Upper lobe of left lung (tissue), 6 donors: ENCODE results near the gene CYLD. TPM values are rescaled to one million over a fixed set of nuclear protein-coding genes. Genes with fewer than 3 reads are reported as not detected.

Source experiments
- ATAC-seq, 2 donors: fragments of 200-7000 bp; cut with Tn5 transposase; one replicate each; pipeline ENCODE4 v1.9.1; 2022; ENCODE audit warnings: mild to moderate bottlenecking in 2 of 2, moderate library complexity in 2 of 2; ENCODE audit not compliant: low FRiP score in 2 of 2
- DNase-seq, 2 donors: peaks; one replicate each; pipeline ENCODE4 v3.0.0-alpha.2; 2019 to 2020
- H3K27ac ChIP-seq, 4 donors: fragments of 200-600 bp; sonication (generic); one replicate each; pipeline ENCODE4 v1.5.1; 2016 to 2019
- H3K27me3 ChIP-seq, 4 donors: fragments of 200-600 bp; sonication (generic); one replicate each; pipeline ENCODE4 v1.5.1; 2017 to 2019
- H3K36me3 ChIP-seq, 4 donors: fragments of 200-600 bp; sonication (generic); one replicate each; pipeline ENCODE4 v1.5.1; 2016 to 2019
- H3K4me1 ChIP-seq, 4 donors: fragments of 200-600 bp; sonication (generic); one replicate each; pipeline ENCODE4 v1.5.1; 2018 to 2019
- H3K4me3 ChIP-seq, 4 donors: fragments of 200-600 bp; sonication (generic); one replicate each; pipeline ENCODE4 v1.5.1; 2017 to 2019; ENCODE audit warnings: mild to moderate bottlenecking in 2 of 4, moderate library complexity in 1 of 4
- H3K9me3 ChIP-seq, 4 donors: fragments of 200-600 bp; sonication (generic); one replicate each; pipeline ENCODE4 v1.5.1; 2018 to 2019
- EP300 ChIP-seq, 4 donors: sonication (generic); formaldehyde crosslinking; IDR thresholded peaks; one replicate each; pipeline ENCODE4 v1.5.1; 2017; ENCODE audit warnings: antibody characterized with exemption in 4 of 4, control low read depth in 2 of 4
- POLR2A ChIP-seq, 4 donors: fragments of 450-650 bp; IDR thresholded peaks; one replicate each; pipeline ENCODE4 v1.5.1; 2016 to 2017; ENCODE audit warnings: antibody characterized with exemption in 4 of 4, mild to moderate bottlenecking in 2 of 4
- POLR2AphosphoS5 ChIP-seq, 2 donors: sonication (generic); formaldehyde crosslinking; IDR thresholded peaks; one replicate each; pipeline ENCODE4 v1.5.1; 2017; ENCODE audit warnings: antibody characterized with exemption in 2 of 2
- WGBS, 2 donors: methylation state at CpG; one replicate each; pipeline ENCODE4 v1.1.5; 2017 to 2018; 5-methylcytosine and 5-hydroxymethylcytosine counted together
- total RNA-seq, 6 donors: library from RNA; depleted of rRNA in 4 of 6; stranded (reverse); fragments of >200 nt in 4 of 6; gene quantifications; one replicate each; pipeline versions ENCODE4 v1.1.0 to v1.2.1, GENCODE V29; 2016 to 2021
- TF ChIP-seq, protein P1 (sequence below), 6 experiments: fragments of 450-650 bp in 4 of 6; fragments of 200-600 bp in 2 of 6; sonication (generic) in 2 of 6; IDR thresholded peaks; one replicate each; pipeline ENCODE4 v1.5.1; 2016 to 2019; ENCODE audit warnings: antibody characterized with exemption in 6 of 6
- donor health status: DM: no; HTN: no; CAD: no; lungs with moderate emphysema.
- donor health status: DM: no; HTN: yes; CAD: no; lungs with severe emphysema.

The CYLD gene
- total RNA-seq, 6 donors from 2014 or later: 25.5 to 72.1 (median 46.1) TPM

- H3K9me3 ChIP-seq: no peaks in the 10 kb centered on the region
- DNase-seq (peak in 1 of 2 donors; percentile 68), ATAC-seq (no peak)
- WGBS, 2 donors: 96 to 97% methylated on average over 9 to 14 of the region's 21 CpGs
- H3K27me3 ChIP-seq: no peaks in the 10 kb centered on the region
- H3K36me3 ChIP-seq: peaks cover 0 to 18% (median 3%) of the 10 kb centered on the region in 4 donors
- H3K4me1 ChIP-seq: peaks cover 17 to 40% (median 28%) of the 10 kb centered on the region in 4 donors
- H3K4me3 ChIP-seq: no peak overlapping the region
- H3K27ac ChIP-seq: no peak overlapping the region
- no peak for TF ChIP-seq POLR2AphosphoS5 (IDR thresholded peaks at IDR 0.05)
Measured at GRCh38 chr16:50711040-50711439, 30.8 kb upstream of the CYLD start.

GRCh38 chr16:50711862-50712559 is 29.9 kb upstream of the CYLD start:
- no peak for ATAC-seq
- Histone ChIP-seq H3K9me3 (no peaks in the 10 kb centered on the region), H3K27me3 (no peaks in the 10 kb centered on the region)

GRCh38 chr16:50712560-50712898 is 29.4 kb upstream of the CYLD start:
- 56 to 90% methylated on average over 3 of the region's 3 CpGs for WGBS, 2 donors
- Histone ChIP-seq H3K27me3 (no peaks in the 10 kb centered on the region), H3K9me3 (no peaks in the 10 kb centered on the region), H3K4me3 (no peak overlapping the region), H3K4me1 (peaks cover 17 to 40% (median 28%) of the 10 kb centered on the region in 4 donors), H3K27ac (no peak overlapping the region), H3K36me3 (peaks cover 0 to 18% (median 3%) of the 10 kb centered on the region in 4 donors)
- DNase-seq (no peak), ATAC-seq (no peak)
- TF ChIP-seq POLR2A (IDR thresholded peaks at IDR 0.05): no peak
- TF ChIP-seq POLR2AphosphoS5 (IDR thresholded peaks at IDR 0.05): no peak
- TF ChIP-seq EP300 (IDR thresholded peaks at IDR 0.05): no peak
- TF ChIP-seq, protein P1, sequence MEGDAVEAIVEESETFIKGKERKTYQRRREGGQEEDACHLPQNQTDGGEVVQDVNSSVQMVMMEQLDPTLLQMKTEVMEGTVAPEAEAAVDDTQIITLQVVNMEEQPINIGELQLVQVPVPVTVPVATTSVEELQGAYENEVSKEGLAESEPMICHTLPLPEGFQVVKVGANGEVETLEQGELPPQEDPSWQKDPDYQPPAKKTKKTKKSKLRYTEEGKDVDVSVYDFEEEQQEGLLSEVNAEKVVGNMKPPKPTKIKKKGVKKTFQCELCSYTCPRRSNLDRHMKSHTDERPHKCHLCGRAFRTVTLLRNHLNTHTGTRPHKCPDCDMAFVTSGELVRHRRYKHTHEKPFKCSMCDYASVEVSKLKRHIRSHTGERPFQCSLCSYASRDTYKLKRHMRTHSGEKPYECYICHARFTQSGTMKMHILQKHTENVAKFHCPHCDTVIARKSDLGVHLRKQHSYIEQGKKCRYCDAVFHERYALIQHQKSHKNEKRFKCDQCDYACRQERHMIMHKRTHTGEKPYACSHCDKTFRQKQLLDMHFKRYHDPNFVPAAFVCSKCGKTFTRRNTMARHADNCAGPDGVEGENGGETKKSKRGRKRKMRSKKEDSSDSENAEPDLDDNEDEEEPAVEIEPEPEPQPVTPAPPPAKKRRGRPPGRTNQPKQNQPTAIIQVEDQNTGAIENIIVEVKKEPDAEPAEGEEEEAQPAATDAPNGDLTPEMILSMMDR (IDR thresholded peaks at IDR 0.05): no peak

More at GRCh38 chr16:50711862-50712559, 29.9 kb upstream of the CYLD start:
- 85 to 87% methylated on average over 4 to 20 of the region's 25 CpGs for WGBS, 2 donors
- peak in 1 of 2 donors; percentile 76 for DNase-seq
- Histone ChIP-seq H3K27ac (no peak overlapping the region), H3K36me3 (peaks cover 0 to 18% (median 3%) of the 10 kb centered on the region in 4 donors), H3K4me3 (no peak overlapping the region), H3K4me1 (peaks cover 17 to 40% (median 28%) of the 10 kb centered on the region in 4 donors)
- no peak for TF ChIP-seq EP300 (IDR thresholded peaks at IDR 0.05)
- TF ChIP-seq POLR2AphosphoS5 (IDR thresholded peaks at IDR 0.05): no peak
- TF ChIP-seq, protein P1 (IDR thresholded peaks at IDR 0.05): no peak
- no peak for TF ChIP-seq POLR2A (IDR thresholded peaks at IDR 0.05)

- Histone ChIP-seq H3K4me1 (peaks cover 16 to 40% (median 28%) of the 10 kb centered on the region in 4 donors), H3K36me3 (peaks cover 0 to 18% (median 3%) of the 10 kb centered on the region in 4 donors), H3K4me3 (no peak overlapping the region), H3K9me3 (no peaks in the 10 kb centered on the region), H3K27me3 (no peaks in the 10 kb centered on the region), H3K27ac (no peak overlapping the region)
- ATAC-seq (no peak), DNase-seq (no peak)
- no peak for TF ChIP-seq POLR2AphosphoS5 (IDR thresholded peaks at IDR 0.05)
- no peak for TF ChIP-seq EP300 (IDR thresholded peaks at IDR 0.05)
- TF ChIP-seq, protein P1 (IDR thresholded peaks at IDR 0.05): no peak
- TF ChIP-seq POLR2A (IDR thresholded peaks at IDR 0.05): no peak
- 58 to 61% methylated on average over 2 to 4 of the region's 4 CpGs for WGBS, 2 donors
Measured at GRCh38 chr16:50712956-50713355, 28.9 kb upstream of the CYLD start.

DNA sequence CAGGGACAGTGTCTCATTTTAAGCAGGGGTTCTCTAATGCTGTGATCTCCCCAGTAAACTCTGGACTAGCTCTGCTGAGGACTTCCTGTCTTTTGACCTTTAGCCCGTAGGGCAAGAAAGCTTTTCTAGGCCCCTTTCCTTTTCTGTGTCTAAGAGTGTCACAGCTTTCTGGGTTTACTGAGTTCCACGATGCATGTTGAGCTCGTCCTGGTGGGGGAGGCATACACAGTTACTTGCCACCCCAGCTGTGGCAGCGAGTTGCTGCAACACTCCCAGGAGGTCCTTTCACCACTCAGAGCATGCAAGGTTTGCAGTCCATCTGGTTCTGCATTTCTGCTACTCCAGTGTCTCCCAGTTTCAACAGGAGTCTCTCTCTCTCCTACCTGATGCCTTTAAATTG is 24.8 kb upstream of the CYLD start:
- DNase-seq (no peak), ATAC-seq (no peak)
- TF ChIP-seq POLR2A (IDR thresholded peaks at IDR 0.05) (no peak), EP300 (IDR thresholded peaks at IDR 0.05) (no peak), POLR2AphosphoS5 (IDR thresholded peaks at IDR 0.05) (no peak)
- TF ChIP-seq, protein P1 (IDR thresholded peaks at IDR 0.05): no peak
- H3K9me3 ChIP-seq: no peaks in the 10 kb centered on the region
- H3K4me1 ChIP-seq: peaks cover 8 to 25% (median 10%) of the 10 kb centered on the region in 4 donors
- no peaks in the 10 kb centered on the region for H3K27me3 ChIP-seq
- H3K4me3 ChIP-seq: no peak overlapping the region
- 71 to 93% methylated on average over 2 to 4 of the region's 4 CpGs for WGBS, 2 donors
- no peak overlapping the region for H3K27ac ChIP-seq
- peaks cover 0 to 4% (median 0%) of the 10 kb centered on the region in 4 donors for H3K36me3 ChIP-seq
